DND-41 (cell line): ENCODE data around the gene LINGO3.

ENCODE experiments used
- ATAC-seq: fragments of 200-7000 bp; cut with Tn5 transposase; 3 replicates; pipeline ENCODE4 v1.9.1; 2021; ENCODE audit warnings: low read depth; ENCODE audit not compliant: insufficient read depth
- DNase-seq: peaks from one replicate; pipeline ENCODE4 v3.0.0-alpha.2; 2020
- H2AFZ ChIP-seq: 2 replicates; pipeline ENCODE4 v1.6.0; 2012; ENCODE audit warnings: low read depth, low read length
- H3K27ac ChIP-seq: 2 replicates; pipeline ENCODE4 v1.5.1; 2012; ENCODE audit warnings: low read length, inconsistent platforms
- H3K27me3 ChIP-seq: fragments of 200-600 bp; sonication (generic); 2 replicates; pipeline ENCODE4 v1.6.0; 2012; ENCODE audit warnings: low read length, mild to moderate bottlenecking, inconsistent platforms; ENCODE audit not compliant: insufficient read depth, poor library complexity
- H3K36me3 ChIP-seq: 2 replicates; pipeline ENCODE4 v1.5.1; 2012; ENCODE audit warnings: low read length, inconsistent platforms; ENCODE audit not compliant: insufficient read depth
- H3K4me1 ChIP-seq: 2 replicates; pipeline ENCODE4 v1.5.1; 2012; ENCODE audit warnings: mild to moderate bottlenecking, low read length; ENCODE audit not compliant: insufficient read depth
- H3K4me2 ChIP-seq: 2 replicates; pipeline ENCODE4 v1.6.0; 2012; ENCODE audit warnings: mild to moderate bottlenecking, moderate library complexity, low read length, inconsistent platforms; ENCODE audit not compliant: insufficient read depth
- H3K4me3 ChIP-seq, 2 experiments: fragments of 200-600 bp in 1 of 2; shearing (Covaris generic) in 1 of 2; 2 replicates each; pipeline ENCODE4 v1.5.1; 2012 to 2016; ENCODE audit warnings: inconsistent platforms in 2 of 2, low read length in 2 of 2, mild to moderate bottlenecking in 2 of 2, low read depth in 1 of 2, moderate library complexity in 1 of 2
- H3K79me2 ChIP-seq: 2 replicates; pipeline ENCODE4 v1.6.0; 2012; ENCODE audit warnings: low read length, inconsistent platforms; ENCODE audit not compliant: insufficient read depth
- H3K9ac ChIP-seq: 2 replicates; pipeline ENCODE4 v1.6.0; 2012; ENCODE audit warnings: low read depth, mild to moderate bottlenecking, inconsistent platforms, low read length, moderate library complexity
- H3K9me3 ChIP-seq: 2 replicates; pipeline ENCODE4 v1.5.1; 2012; ENCODE audit warnings: low read length, moderate library complexity, mild to moderate bottlenecking, inconsistent platforms; ENCODE audit not compliant: insufficient read depth, severe bottlenecking
- H4K20me1 ChIP-seq: 2 replicates; pipeline ENCODE4 v1.6.0; 2012; ENCODE audit warnings: low read length; ENCODE audit not compliant: insufficient read depth
- EZH2 ChIP-seq: IDR thresholded peaks from 3 replicates; pipeline ENCODE4 v1.6.1; 2012; ENCODE audit warnings: borderline replicate concordance, low read depth, mild to moderate bottlenecking, moderate library complexity, low read length, inconsistent platforms; ENCODE audit not compliant: severe bottlenecking
- TF ChIP-seq, protein P1 (sequence below): IDR thresholded peaks from 2 replicates; pipeline ENCODE4 v1.5.1; 2012; ENCODE audit warnings: borderline replicate concordance, low read length, moderate library complexity, mild to moderate bottlenecking; ENCODE audit not compliant: poor library complexity, severe bottlenecking; ENCODE audit errors: extremely low read depth

LINGO3 gene

DNA sequence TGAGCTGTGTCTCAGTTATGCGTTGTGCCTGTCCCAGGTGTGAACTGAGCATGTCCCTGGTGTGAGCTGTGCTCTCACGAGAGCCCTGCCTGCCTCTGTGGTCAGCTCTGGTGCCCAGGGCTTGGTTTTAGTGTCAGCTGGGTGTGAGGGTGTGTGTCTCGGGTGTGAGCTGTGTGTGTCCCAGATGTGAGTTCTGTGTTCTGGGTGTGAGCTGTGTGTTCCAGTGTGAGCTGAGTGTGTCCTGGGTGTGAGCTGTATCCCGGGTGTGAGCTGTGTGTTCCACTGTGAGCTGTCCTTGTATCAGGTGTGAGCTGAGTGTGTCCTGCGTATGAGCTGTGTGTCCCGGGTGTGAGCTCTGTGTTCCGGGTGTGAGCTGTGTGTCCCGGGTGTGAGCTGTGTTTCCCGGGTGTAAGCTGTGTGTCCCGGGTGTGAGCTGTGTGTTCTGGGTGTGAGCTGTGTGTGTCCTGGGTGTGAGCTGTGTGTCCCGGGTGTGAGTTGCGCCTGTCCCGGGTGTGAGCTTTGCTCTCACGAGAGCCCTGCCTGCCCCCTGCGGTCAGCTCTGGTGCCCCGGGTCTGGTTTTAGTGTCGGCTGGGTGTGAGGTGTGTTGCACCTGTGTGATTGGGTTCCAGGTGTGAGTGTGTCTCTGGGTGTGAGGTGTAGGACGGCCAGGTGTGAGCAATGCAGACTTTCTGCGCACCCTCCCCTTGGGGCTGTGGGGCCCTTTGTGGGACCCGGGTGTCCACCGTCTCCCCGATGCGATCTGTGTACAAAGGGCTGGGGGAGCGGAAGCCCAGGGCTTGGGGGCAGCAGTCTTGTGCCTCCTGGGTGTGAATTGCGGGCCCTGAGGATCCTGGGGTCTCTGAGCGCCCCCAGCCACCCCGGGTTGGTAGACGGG, 18.9 kb downstream of the LINGO3 start:
- H3K36me3 ChIP-seq: no peaks in the 10 kb centered on the region
- H3K4me3 ChIP-seq: no peak overlapping the region
- no peaks in the 10 kb centered on the region for H3K9me3 ChIP-seq
- no peaks in the 10 kb centered on the region for H3K79me2 ChIP-seq
- TF ChIP-seq EZH2: peak; percentile 15
- TF ChIP-seq, protein P1, sequence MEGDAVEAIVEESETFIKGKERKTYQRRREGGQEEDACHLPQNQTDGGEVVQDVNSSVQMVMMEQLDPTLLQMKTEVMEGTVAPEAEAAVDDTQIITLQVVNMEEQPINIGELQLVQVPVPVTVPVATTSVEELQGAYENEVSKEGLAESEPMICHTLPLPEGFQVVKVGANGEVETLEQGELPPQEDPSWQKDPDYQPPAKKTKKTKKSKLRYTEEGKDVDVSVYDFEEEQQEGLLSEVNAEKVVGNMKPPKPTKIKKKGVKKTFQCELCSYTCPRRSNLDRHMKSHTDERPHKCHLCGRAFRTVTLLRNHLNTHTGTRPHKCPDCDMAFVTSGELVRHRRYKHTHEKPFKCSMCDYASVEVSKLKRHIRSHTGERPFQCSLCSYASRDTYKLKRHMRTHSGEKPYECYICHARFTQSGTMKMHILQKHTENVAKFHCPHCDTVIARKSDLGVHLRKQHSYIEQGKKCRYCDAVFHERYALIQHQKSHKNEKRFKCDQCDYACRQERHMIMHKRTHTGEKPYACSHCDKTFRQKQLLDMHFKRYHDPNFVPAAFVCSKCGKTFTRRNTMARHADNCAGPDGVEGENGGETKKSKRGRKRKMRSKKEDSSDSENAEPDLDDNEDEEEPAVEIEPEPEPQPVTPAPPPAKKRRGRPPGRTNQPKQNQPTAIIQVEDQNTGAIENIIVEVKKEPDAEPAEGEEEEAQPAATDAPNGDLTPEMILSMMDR: no peak
- H4K20me1 ChIP-seq: peaks cover 9% of the 10 kb centered on the region; the same call in 1 of the 2 replicates
- no peak overlapping the region for H2AFZ ChIP-seq
- no peak overlapping the region for H3K27ac ChIP-seq
- peak overlapping the region; percentile 51; the same call in 1 of the 2 replicates for H3K4me2 ChIP-seq
- H3K27me3 ChIP-seq: no peaks in the 10 kb centered on the region
- H3K4me1 ChIP-seq: peaks cover 11% of the 10 kb centered on the region
- ATAC-seq (no peak), DNase-seq (no peak)
- peak overlapping the region; percentile 42; the same call in 1 of the 2 replicates for H3K9ac ChIP-seq

DNA sequence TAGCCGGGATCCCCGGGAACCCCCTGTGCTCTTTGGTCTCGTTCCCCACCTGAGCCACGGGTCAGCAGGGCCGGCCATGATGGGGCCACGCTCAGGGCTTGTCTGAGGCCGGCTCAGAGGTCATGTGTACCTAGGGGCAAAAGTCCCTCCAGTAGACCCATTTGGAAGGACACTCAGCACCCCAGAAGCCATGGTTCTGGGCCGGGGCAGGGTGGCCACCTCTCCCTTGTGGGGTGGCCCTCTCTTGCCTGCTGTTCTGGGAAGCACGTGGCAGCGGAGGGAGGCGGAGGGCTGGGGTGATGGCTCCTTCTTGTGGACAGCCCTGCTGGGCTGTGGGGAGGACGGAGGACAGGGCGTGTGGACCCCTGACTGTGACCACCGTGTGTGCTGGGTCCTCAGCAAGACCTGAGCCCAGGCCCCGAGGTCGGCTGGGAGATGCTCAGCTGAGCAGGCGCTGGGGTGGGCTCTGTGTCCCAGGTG, 19.6 kb downstream of the LINGO3 start:
- Histone ChIP-seq H3K4me2 (no peak overlapping the region), H3K27ac (no peak overlapping the region), H2AFZ (no peak overlapping the region), H3K4me3 (no peak overlapping the region), H3K36me3 (no peaks in the 10 kb centered on the region), H3K9me3 (no peaks in the 10 kb centered on the region), H3K79me2 (no peaks in the 10 kb centered on the region), H4K20me1 (peaks cover 9% of the 10 kb centered on the region; the same call in 1 of the 2 replicates), H3K4me1 (peaks cover 11% of the 10 kb centered on the region), H3K27me3 (no peaks in the 10 kb centered on the region), H3K9ac (no peak overlapping the region)
- TF ChIP-seq, protein P1: no peak
- no peak for TF ChIP-seq EZH2
- ATAC-seq (no peak), DNase-seq (no peak)

DNA sequence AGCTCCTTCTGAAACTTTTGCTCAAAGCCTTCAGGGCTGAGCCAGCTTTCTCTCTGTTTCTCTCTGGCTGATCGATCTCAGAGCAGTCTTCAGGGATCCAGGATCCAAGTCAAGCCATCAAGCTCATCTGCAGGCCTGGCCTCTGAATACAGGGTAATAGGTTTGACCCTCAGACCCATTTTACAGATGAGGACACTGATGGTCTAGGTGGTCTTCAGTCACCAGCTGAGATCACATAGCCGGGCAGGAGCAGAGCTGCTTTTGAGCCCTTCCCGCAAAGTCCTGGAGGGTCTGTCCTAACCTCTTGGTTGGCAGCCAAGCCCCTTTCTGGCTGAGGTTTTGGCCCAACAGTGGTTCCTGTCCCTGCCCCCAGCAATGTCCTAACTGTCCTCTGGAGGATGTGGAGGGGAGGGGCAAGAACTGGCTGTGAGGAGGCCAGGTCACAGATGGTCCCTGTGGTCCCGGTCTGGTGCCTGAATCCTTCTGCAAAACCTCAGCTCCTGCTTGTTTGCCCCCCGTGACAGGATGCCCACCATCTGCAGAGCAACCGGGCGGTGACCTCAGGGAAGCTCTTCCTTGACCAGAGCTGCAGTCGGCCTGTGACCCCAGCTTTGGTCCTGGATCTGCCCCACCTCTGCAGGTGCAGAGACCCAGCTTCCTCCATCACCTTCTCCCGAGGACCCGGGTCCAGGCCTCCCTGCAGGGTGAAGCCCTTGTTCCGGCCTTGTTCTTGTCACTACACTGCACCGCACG, 20.2 kb downstream of the LINGO3 start:
- DNase-seq: no peak
- H3K4me2 ChIP-seq: no peak overlapping the region
- H3K9ac ChIP-seq: no peak overlapping the region
- H3K27ac ChIP-seq: no peak overlapping the region
- H3K36me3 ChIP-seq: no peaks in the 10 kb centered on the region
- no peak for ATAC-seq
- TF ChIP-seq, protein P1: no peak
- TF ChIP-seq EZH2: no peak
- peaks cover 11% of the 10 kb centered on the region for H3K4me1 ChIP-seq
- H3K27me3 ChIP-seq: no peaks in the 10 kb centered on the region
- H4K20me1 ChIP-seq: peaks cover 9% of the 10 kb centered on the region; the same call in 1 of the 2 replicates
- no peak overlapping the region for H3K4me3 ChIP-seq
- no peaks in the 10 kb centered on the region for H3K79me2 ChIP-seq
- H2AFZ ChIP-seq: no peak overlapping the region
- H3K9me3 ChIP-seq: no peaks in the 10 kb centered on the region
